SIG-M5 (cell line): ENCODE data around the gene LIMD2.
A peak's percentile ranks its signal among the peaks of the same experiment; 100 is the strongest.
"Not testable (repeated sequence)": the region's sequence is repeated elsewhere in the genome, so short reads cannot be mapped to it uniquely, and the experiment has no call there.

Experiments
- DNase-seq: peaks from one replicate; lab custom pipeline; 2025; lab: John Stamatoyannopoulos, UW

Gene LIMD2

GRCh38 chr17:63699638-63700527 is at the start of gene LIMD2:
Gene LIMD2, minus strand, starts transcription at chr17:63700125. Its CDS starts 827 bp downstream, at chr17:63699298.
- DNase-seq: no peak

- DNase-seq: peak; percentile 94
These were observed 41.7 kb upstream of the LIMD2 start, which contains the start of gene STRADA for GRCh38 chr17:63741408-63742173. Gene STRADA, minus strand, starts transcription at chr17:63741799. Its CDS starts 13,430 bp downstream, at chr17:63728369.

GRCh38 chr17:63741143-63741407 is 41.1 kb upstream of the LIMD2 start:
- DNase-seq: no peak

GRCh38 chr17:63740464-63741142 is 40.7 kb upstream of the LIMD2 start:
- DNase-seq: no peak

GRCh38 chr17:63735691-63736090 is 35.8 kb upstream of the LIMD2 start:
- DNase-seq: no peak

- DNase-seq: no peak
These were observed 22.5 kb upstream of the LIMD2 start for GRCh38 chr17:63722403-63722802.

- not testable (repeated sequence) for DNase-seq
These were observed 20.3 kb upstream of the LIMD2 start for GRCh38 chr17:63720194-63720593.

GRCh38 chr17:63718988-63719387 is 19.1 kb upstream of the LIMD2 start:
- no peak for DNase-seq

- no peak for DNase-seq
These were observed 16.5 kb upstream of the LIMD2 start for GRCh38 chr17:63716426-63716825.

GRCh38 chr17:63714550-63715277 is 14.8 kb upstream of the LIMD2 start:
- no peak for DNase-seq

GRCh38 chr17:63709110-63709509 is 9.2 kb upstream of the LIMD2 start:
- DNase-seq: no peak

- no peak for DNase-seq
These were observed 7.2 kb upstream of the LIMD2 start for GRCh38 chr17:63707151-63707550.

GRCh38 chr17:63706336-63707082 is 6.6 kb upstream of the LIMD2 start:
- DNase-seq: no peak

GRCh38 chr17:63705657-63706056 is 5.7 kb upstream of the LIMD2 start:
- DNase-seq: no peak

- DNase-seq: no peak
These were observed 4.9 kb upstream of the LIMD2 start for GRCh38 chr17:63704836-63705235.

- no peak for DNase-seq
These were observed 4.3 kb upstream of the LIMD2 start for GRCh38 chr17:63704259-63704576.

GRCh38 chr17:63703556-63704258 is 3.8 kb upstream of the LIMD2 start:
- DNase-seq: no peak

GRCh38 chr17:63703029-63703428 is 3.1 kb upstream of the LIMD2 start:
- no peak for DNase-seq

- DNase-seq: no peak
These were observed 2.7 kb upstream of the LIMD2 start for GRCh38 chr17:63702721-63703015.

GRCh38 chr17:63701868-63702720 is 2.2 kb upstream of the LIMD2 start:
- no peak for DNase-seq
